Gastroesophageal sphincter (tissue), 4 donors: ENCODE results near the gene TTYH1. TPM values are rescaled to one million over a fixed set of nuclear protein-coding genes. Genes with fewer than 3 reads are reported as not detected.

Experiments
- ATAC-seq: fragments of 150-250 bp; one replicate; pipeline ENCODE4 v1.9.1; 2016; ENCODE audit warnings: mild to moderate bottlenecking, moderate library complexity
- H3K27ac ChIP-seq, 4 donors: fragments of 200-600 bp; sonication (generic) in 3 of 4; 1 replicate in 3 of 4; 2 replicates in 1 of 4; pipeline ENCODE4 v1.5.1; 2016 to 2019
- H3K27me3 ChIP-seq: fragments of 200-600 bp; sonication (generic); one replicate; pipeline ENCODE4 v1.5.1; 2019
- H3K36me3 ChIP-seq, 2 donors: fragments of 200-600 bp; sonication (generic); one replicate each; pipeline ENCODE4 v1.5.1; 2019; ENCODE audit warnings: control low read depth in 1 of 2
- H3K4me1 ChIP-seq, 3 donors: fragments of 200-600 bp; sonication (generic); 1 replicate in 2 of 3; 2 replicates in 1 of 3; pipeline ENCODE4 v1.5.1; 2016 to 2019; ENCODE audit warnings: control low read depth in 2 of 3
- H3K4me3 ChIP-seq, 2 donors: fragments of 200-600 bp; sonication (generic); one replicate each; pipeline ENCODE4 v1.5.1; 2019; ENCODE audit warnings: mild to moderate bottlenecking in 1 of 2, moderate library complexity in 1 of 2
- H3K9me3 ChIP-seq, 3 donors: fragments of 200-600 bp; sonication (generic); one replicate each; pipeline ENCODE4 v1.5.1; 2017 to 2019; ENCODE audit warnings: control low read depth in 2 of 3
- CTCF ChIP-seq, 4 experiments: fragments of 200-600 bp in 2 of 4; fragments of 450-650 bp in 2 of 4; sonication (generic) in 1 of 4; IDR thresholded peaks; one replicate each; pipeline ENCODE4 v1.5.1; 2017 to 2019; ENCODE audit warnings: antibody characterized with exemption in 4 of 4, mild to moderate bottlenecking in 2 of 4, moderate library complexity in 2 of 4
- EP300 ChIP-seq: sonication (generic); formaldehyde crosslinking; IDR thresholded peaks from one replicate; pipeline ENCODE4 v1.6.1; 2017; ENCODE audit warnings: antibody characterized with exemption, mild to moderate bottlenecking
- POLR2A ChIP-seq, 2 donors: fragments of 450-650 bp; IDR thresholded peaks; one replicate each; pipeline ENCODE4 v1.6.1; 2017; ENCODE audit warnings: antibody characterized with exemption in 2 of 2, mild to moderate bottlenecking in 2 of 2, moderate library complexity in 1 of 2
- POLR2AphosphoS5 ChIP-seq: sonication (generic); formaldehyde crosslinking; IDR thresholded peaks from one replicate; pipeline ENCODE4 v1.6.1; 2017; ENCODE audit warnings: antibody characterized with exemption
- WGBS, 2 donors: methylation state at CpG; one replicate each; pipeline ENCODE4 v1.1.5; 2018; ENCODE audit warnings: low coverage in 1 of 2; 5-methylcytosine and 5-hydroxymethylcytosine counted together
- total RNA-seq, 4 donors: library from RNA; depleted of rRNA; stranded (reverse); fragments of >200 nt; gene quantifications; one replicate each; pipeline ENCODE4 v1.1.0, GENCODE V29; 2016

Gene TTYH1
- total RNA-seq, 4 donors from 2014 or later = 1.2 to 19.8 (median 5.5) TPM

- ATAC-seq = no peak
- H3K9me3 ChIP-seq = no peaks in the 10 kb centered on the region
- H3K4me3 ChIP-seq = peak overlapping the region; percentile 73 to 83
- H3K27ac ChIP-seq = peak overlapping the region; percentile 90 to 97 (median 96)
- WGBS, 2 donors = 0% methylated on average over 11 to 20 of the region's 21 CpGs
- TF ChIP-seq POLR2A (IDR thresholded peaks at IDR 0.05) (no peak), EP300 (no peak), POLR2AphosphoS5 (no peak), CTCF (IDR thresholded peaks at IDR 0.05) (no peak)
- H3K27me3 ChIP-seq = no peaks in the 10 kb centered on the region
- peaks cover 0 to 56% of the 10 kb centered on the region in 2 donors for H3K36me3 ChIP-seq
- peaks cover 3 to 72% (median 30%) of the 10 kb centered on the region in 3 donors for H3K4me1 ChIP-seq
These were observed 34.4 kb downstream of the TTYH1 start for GRCh38 chr19:54449701-54450069.

GRCh38 chr19:54451331-54451871 lies 36.1 kb downstream of the TTYH1 start:
- no peaks in the 10 kb centered on the region for H3K9me3 ChIP-seq
- TF ChIP-seq EP300 = no peak
- TF ChIP-seq POLR2AphosphoS5 = no peak
- no peak for TF ChIP-seq POLR2A (IDR thresholded peaks at IDR 0.05)
- no peak for TF ChIP-seq CTCF (IDR thresholded peaks at IDR 0.05)
- H3K4me3 ChIP-seq = no peak overlapping the region
- peak overlapping the region in 1 of 4 donors; percentile 28 for H3K27ac ChIP-seq
- no peaks in the 10 kb centered on the region for H3K27me3 ChIP-seq
- peaks cover 3 to 71% (median 30%) of the 10 kb centered on the region in 3 donors for H3K4me1 ChIP-seq
- H3K36me3 ChIP-seq = peaks cover 0 to 56% of the 10 kb centered on the region in 2 donors
- no peak for ATAC-seq
- WGBS, 2 donors = 47 to 66% methylated on average over 3 to 4 of the region's 9 CpGs

- 81 to 86% methylated on average over 3 to 10 of the region's 11 CpGs for WGBS, 2 donors
- Histone ChIP-seq H3K4me3 (no peak overlapping the region), H3K4me1 (peaks cover 3 to 65% (median 30%) of the 10 kb centered on the region in 3 donors), H3K9me3 (no peaks in the 10 kb centered on the region), H3K36me3 (peaks cover 0 to 58% of the 10 kb centered on the region in 2 donors), H3K27ac (no peak overlapping the region), H3K27me3 (no peaks in the 10 kb centered on the region)
- no peak for TF ChIP-seq CTCF (IDR thresholded peaks at IDR 0.05)
- TF ChIP-seq POLR2AphosphoS5 = no peak
- no peak for TF ChIP-seq POLR2A (IDR thresholded peaks at IDR 0.05)
- no peak for TF ChIP-seq EP300
- ATAC-seq = no peak
These were observed 36.7 kb downstream of the TTYH1 start for GRCh38 chr19:54451997-54452396.

GRCh38 chr19:54452626-54453025 lies 37.4 kb downstream of the TTYH1 start:
- TF ChIP-seq POLR2A (IDR thresholded peaks at IDR 0.05) (no peak), POLR2AphosphoS5 (no peak), CTCF (IDR thresholded peaks at IDR 0.05) (no peak), EP300 (no peak)
- H3K9me3 ChIP-seq = no peaks in the 10 kb centered on the region
- peaks cover 3 to 59% (median 24%) of the 10 kb centered on the region in 3 donors for H3K4me1 ChIP-seq
- 82 to 89% methylated on average over 5 to 7 of the region's 11 CpGs for WGBS, 2 donors
- peaks cover 0 to 65% of the 10 kb centered on the region in 2 donors for H3K36me3 ChIP-seq
- no peak for ATAC-seq
- no peak overlapping the region for H3K27ac ChIP-seq
- no peaks in the 10 kb centered on the region for H3K27me3 ChIP-seq
- no peak overlapping the region for H3K4me3 ChIP-seq
